Posterior cingulate gyrus (tissue), 11 donors: ENCODE data around the gene CCDC116.
A peak's percentile ranks its signal among the peaks of the same experiment; 100 is the strongest.
"Not testable (repeated sequence)": the region's sequence is repeated elsewhere in the genome, so short reads cannot be mapped to it uniquely, and the experiment has no call there.

Experiments used
- DNase-seq, 10 donors: peaks; one replicate each; pipeline versions ENCODE4 v3.0.0 to v3.0.0-alpha.2; 2020 to 2021; ENCODE audit warnings: mixed read lengths in 3 of 10
- intact Hi-C: fragments of 100-400 bp; cut with DNase I; formaldehyde crosslinking; loops from one replicate; pipeline ENCODE4 v1.15.1; 2023

Gene CCDC116

GRCh38 chr22:21606775-21607174 is 25.8 kb upstream of the CCDC116 start:
- intact Hi-C loops = no loop called here
- DNase-seq = peak in 1 of 10 donors; percentile 65

- intact Hi-C loops = not testable (repeated sequence)
- peak in 1 of 10 donors; percentile 57 for DNase-seq
These were observed 22.9 kb upstream of the CCDC116 start for GRCh38 chr22:21609556-21610157.

- intact Hi-C loops = no loop called here
- DNase-seq = no peak
These were observed 21.2 kb upstream of the CCDC116 start for GRCh38 chr22:21611210-21611977.

GRCh38 chr22:21612858-21613257 is 19.7 kb upstream of the CCDC116 start:
- no peak for DNase-seq
- intact Hi-C loops = no loop called here

GRCh38 chr22:21613553-21614233 is 18.9 kb upstream of the CCDC116 start:
- intact Hi-C loops = no loop called here
- peak in 1 of 10 donors; percentile 18 for DNase-seq

- intact Hi-C loops = no loop called here
- DNase-seq = no peak
These were observed 16.8 kb upstream of the CCDC116 start for GRCh38 chr22:21615731-21616130.

- intact Hi-C loops, DNase-seq: not testable (repeated sequence)
These were observed 15.2 kb upstream of the CCDC116 start for GRCh38 chr22:21617337-21617736.

GRCh38 chr22:21621025-21621424 is 11.5 kb upstream of the CCDC116 start:
- intact Hi-C loops = loop anchor here (5.0 kb wide), 1 partner anchor 39 kb away; no protein-coding TSS in a partner anchor
- peak in 1 of 10 donors; percentile 38 for DNase-seq

GRCh38 chr22:21622011-21622918 is 10.3 kb upstream of the CCDC116 start:
- DNase-seq = peak in 2 of 10 donors; percentile 64 to 75
- intact Hi-C loops = loop anchor here (5.0 kb wide), 1 partner anchor 40 kb away; no protein-coding TSS in a partner anchor

GRCh38 chr22:21622919-21623647 is 9.5 kb upstream of the CCDC116 start:
- DNase-seq = peak in 3 of 10 donors; percentile 59 to 80 (median 61)

GRCh38 chr22:21623648-21623970 is 9.0 kb upstream of the CCDC116 start:
- intact Hi-C loops = loop anchor here (5.0 kb wide), 1 partner anchor 41 kb away; no protein-coding TSS in a partner anchor
- DNase-seq = peak in 7 of 10 donors; percentile 28 to 92 (median 57)

More at GRCh38 chr22:21622919-21623647, 9.5 kb upstream of the CCDC116 start:
- intact Hi-C loops = loop anchor here (5.0 kb wide), 1 partner anchor 41 kb away; no protein-coding TSS in a partner anchor

- DNase-seq = peak in 6 of 10 donors; percentile 50 to 93 (median 63)
- intact Hi-C loops = loop anchor here (5.0 kb wide), 1 partner anchor 42 kb away; no protein-coding TSS in a partner anchor
These were observed 8.3 kb upstream of the CCDC116 start for GRCh38 chr22:21624120-21624879.

- intact Hi-C loops = loop anchor here (5.0 kb wide), 1 partner anchor 43 kb away; no protein-coding TSS in a partner anchor
- peak in 1 of 10 donors; percentile 37 for DNase-seq
These were observed 7.4 kb upstream of the CCDC116 start for GRCh38 chr22:21624880-21625791.

- intact Hi-C loops = no loop called here
- peak in 1 of 10 donors; percentile 19 for DNase-seq
These were observed 6.4 kb upstream of the CCDC116 start for GRCh38 chr22:21626073-21626734.

- intact Hi-C loops = no loop called here
- peak in 2 of 10 donors; percentile 12 to 77 for DNase-seq
These were observed 5.7 kb upstream of the CCDC116 start for GRCh38 chr22:21626735-21627469.
